Caki2 (cell line): ENCODE measurements around the gene MYCL. TPM values are rescaled to one million over a fixed set of nuclear protein-coding genes. Genes with fewer than 3 reads are reported as not detected.
"Not testable (repeated sequence)": the region's sequence is repeated elsewhere in the genome, so short reads cannot be mapped to it uniquely, and the experiment has no call there.

Source experiments
- DNase-seq: peaks from one replicate; pipeline ENCODE4 v3.0.0-alpha.2; 2015; ENCODE audit warnings: low read depth
- in situ Hi-C: cut with HindIII; loops from 2 replicates; pipeline ENCODE4 v1.10.0; 2016; ENCODE audit warnings: low sequenced_read_pairs, low pct_unique_long_range_greater_than_20kb, mixed read lengths
- total RNA-seq: library from RNA; depleted of rRNA; stranded (reverse); fragments of >200 nt; shearing (Covaris generic); gene quantifications from 2 replicates; pipeline ENCODE4 v1.2.3, GENCODE V29; 2014; ENCODE audit warnings: low replicate concordance

The MYCL gene
- total RNA-seq, 1 experiment from 2014 or later = 1.0 TPM

DNA sequence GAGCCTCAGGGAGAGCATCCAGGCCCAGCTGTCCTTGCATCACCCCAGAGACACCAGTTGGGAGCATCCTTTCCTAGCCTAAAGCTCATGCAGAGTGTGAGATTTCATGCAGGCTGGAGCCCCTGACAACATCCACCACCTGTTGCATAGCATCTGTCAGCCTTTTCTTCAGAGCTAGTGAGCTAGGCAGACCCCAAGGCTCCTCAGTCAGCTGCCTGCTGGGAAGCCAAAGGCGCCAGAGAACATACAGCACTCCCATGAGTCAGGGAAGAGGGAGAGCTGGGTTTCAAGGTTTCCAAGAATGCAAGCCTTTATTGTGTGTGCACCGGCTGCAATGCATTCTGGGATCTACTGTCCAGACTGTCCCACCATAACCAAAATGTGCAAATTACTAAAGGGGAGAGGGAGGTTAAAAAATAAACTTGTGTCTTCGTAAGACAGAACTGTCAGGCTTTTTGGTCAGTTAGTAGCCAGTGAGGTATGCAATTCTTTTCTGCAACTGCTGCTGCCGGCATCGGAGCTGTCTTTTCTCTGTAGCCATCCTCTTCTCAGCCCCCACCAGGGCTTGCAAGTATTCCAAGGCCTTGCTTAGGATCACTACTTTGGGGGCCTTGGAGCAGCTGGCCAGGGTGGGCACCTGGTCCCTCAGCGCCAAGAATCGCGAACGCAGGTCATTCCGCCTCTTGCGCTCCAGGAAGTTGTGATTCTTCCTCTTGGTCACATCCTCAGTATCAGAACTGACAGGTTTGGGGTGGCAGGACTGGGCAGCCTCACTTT, 4.6 kb downstream of the MYCL start:
- in situ Hi-C loops = no loop called here
- no peak for DNase-seq

- in situ Hi-C loops = no loop called here
Measured at GRCh38 chr1:39895731-39896480, 5.8 kb downstream of the MYCL start.

DNA sequence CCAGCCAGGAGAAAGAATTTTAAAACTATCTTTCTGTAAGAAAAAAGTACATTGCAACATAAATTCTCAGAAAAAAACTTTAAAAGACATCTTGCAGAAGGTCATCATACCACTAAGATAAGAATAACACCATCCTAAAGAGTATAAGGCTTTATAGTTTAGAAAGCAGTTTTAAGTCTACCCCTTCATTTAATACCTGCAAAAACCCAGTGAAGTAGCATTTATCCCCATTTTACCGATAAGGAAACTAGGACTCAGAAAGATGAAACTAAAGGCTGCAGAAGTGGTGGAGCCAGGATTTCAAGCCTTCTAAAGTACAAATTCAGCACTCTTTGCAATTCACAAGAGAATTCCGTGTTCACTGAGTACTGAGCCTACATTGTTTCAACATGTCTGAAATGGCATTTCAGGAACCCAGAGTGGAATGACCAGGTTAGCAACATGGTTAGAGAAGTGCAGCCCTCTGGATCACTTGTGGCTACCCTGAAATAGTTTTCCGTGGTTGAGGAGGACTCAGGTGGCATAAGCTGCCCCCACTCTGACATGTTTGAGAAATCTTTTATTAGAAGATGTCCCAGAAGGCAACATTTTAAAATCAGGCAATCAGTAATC, 6.7 kb downstream of the MYCL start:
- no peak for DNase-seq
- in situ Hi-C loops = no loop called here

More at GRCh38 chr1:39895731-39896480, 5.8 kb downstream of the MYCL start:
- DNase-seq = no peak

DNA sequence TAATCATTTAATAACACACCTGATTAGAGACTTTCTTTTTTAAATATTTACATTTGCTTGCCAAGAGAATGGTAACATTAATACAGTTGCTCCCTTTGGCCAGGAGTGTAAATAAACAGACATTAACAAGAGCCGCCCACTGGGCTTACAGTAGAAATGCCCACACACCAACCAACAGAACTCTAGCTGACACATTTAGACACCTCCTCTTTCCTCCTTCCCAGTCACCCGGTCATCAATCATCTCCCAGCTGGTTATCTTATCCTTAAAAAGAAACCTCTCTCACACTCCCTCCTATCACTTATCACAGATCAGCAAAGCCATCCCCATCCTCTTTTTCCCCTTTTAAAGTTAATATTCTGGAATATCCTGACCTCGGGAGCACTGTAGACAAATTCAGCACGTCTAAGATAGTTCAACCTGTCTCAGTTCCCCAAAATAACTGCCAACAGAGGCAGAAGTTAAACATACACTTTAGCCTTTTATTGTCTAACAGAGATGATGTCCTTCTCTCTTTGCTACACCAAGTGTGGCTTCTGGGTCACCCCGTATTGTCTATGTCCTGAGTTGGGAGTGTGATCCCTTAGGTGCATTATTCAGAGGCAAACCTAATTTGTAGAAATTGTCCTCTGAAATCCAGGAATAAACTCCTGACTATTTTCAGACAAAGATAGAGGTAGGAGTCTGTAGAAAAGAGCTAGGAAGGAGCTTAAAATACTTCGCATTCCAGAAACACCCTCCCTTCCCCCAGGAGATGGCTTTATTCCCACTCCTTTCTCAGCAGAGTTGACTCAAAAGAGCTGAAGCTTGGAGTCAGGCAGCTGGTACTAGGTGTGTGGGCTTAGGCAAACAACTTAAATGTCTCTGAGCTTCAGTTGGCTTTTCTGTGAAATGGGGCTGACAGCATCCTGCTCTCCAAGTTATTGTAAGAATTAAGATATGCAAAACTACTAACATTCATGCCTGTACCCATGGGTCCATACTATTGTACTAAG, 8.8 kb downstream of the MYCL start:
- DNase-seq = peak; percentile 85
- in situ Hi-C loops = no loop called here

- DNase-seq = no peak
- in situ Hi-C loops = no loop called here
Measured at GRCh38 chr1:39890880-39891279, 10.8 kb downstream of the MYCL start.

DNA sequence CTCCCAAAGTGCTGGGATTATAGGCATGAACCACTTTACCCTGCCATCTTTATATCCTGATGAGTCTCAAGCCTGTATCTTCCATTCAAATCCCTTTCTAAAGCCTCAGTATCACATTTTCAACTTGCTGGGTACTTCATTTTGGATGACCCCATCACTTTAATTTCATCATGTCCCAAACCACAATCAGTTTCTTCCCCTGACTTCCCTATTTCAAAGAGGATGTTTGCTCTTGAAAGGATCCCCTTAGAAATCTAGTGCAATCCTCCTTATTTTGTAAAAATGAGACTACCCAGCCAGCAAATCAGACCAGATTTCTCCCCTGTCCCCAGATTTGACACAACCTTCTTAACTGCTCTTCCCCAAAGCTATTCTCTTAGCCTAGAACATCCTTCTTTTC, 11.4 kb downstream of the MYCL start:
- in situ Hi-C loops = no loop called here
- no peak for DNase-seq

- in situ Hi-C loops = no loop called here
- peak; percentile 25 for DNase-seq
Measured at GRCh38 chr1:39886757-39887231, 14.9 kb downstream of the MYCL start.

DNA sequence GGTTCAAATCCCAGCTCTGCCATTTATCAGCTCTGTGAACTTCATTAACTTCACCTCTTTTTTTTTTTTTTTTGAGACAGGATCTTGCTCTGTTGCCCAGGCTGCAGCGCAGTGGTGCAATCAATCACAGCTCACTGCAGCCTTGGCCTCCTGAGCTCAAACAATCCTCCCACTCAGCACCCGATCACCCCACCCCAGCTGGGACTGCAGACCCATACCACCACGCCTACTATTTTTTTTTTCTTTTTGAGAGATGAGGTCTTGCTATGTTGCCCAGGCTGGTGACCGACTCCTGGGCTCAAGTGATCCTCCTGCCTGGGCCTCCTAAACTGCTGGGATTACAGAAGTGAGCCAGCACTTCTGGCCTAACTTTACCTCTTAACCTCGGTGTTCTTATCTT, 16.2 kb downstream of the MYCL start:
- in situ Hi-C loops = no loop called here
- no peak for DNase-seq

DNA sequence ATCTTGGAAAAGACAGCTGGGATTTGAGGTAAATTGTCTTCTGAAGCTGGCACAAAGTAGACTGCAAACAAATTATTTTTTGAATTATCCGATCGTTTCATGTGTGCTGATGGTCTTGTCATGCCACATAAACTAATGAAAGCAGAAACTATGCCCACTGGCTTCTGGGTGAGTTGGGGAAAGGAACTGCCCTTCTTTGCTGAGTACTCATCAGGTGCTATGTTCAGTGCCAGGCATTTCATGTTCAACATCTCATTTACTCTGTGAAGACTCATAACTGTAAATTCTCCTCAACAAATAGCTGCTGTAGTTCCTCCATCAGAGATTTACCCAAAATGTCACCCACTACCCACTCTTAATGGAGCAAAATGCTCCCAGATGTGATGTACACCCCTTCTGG, 19.6 kb downstream of the MYCL start:
- in situ Hi-C loops = no loop called here
- DNase-seq = no peak

GRCh38 chr1:39877980-39878956, 23.4 kb downstream of the MYCL start:
- in situ Hi-C loops = no loop called here
- DNase-seq = no peak

DNA sequence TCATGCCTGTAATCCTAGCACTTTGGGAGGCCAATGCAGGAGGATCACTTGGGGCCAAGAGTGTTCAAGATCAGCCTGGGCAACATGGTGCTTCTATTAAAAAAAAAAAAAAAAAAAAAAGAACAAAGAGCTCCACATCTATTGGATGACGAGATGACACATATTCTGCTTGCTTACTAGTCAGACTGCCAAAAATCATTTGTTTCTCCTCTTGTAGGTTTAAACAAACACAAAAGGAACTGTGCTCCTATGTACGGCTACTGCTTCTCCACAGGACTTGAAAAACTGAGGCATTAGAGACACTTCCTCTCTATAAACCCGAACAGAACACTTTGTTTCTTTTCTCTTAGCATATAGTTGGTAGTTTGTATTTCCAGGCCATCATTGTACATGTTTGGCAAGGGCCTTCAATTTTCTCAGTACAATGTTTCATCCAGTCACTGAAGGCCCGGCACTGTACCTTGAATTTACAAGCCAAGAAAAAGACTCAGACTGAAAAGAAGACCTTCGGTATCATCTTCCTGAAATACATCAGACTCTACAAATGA, 24.4 kb downstream of the MYCL start:
- no peak for DNase-seq
- in situ Hi-C loops = no loop called here

GRCh38 chr1:39876144-39876543, 25.6 kb downstream of the MYCL start:
- no peak for DNase-seq
- in situ Hi-C loops = no loop called here

DNA sequence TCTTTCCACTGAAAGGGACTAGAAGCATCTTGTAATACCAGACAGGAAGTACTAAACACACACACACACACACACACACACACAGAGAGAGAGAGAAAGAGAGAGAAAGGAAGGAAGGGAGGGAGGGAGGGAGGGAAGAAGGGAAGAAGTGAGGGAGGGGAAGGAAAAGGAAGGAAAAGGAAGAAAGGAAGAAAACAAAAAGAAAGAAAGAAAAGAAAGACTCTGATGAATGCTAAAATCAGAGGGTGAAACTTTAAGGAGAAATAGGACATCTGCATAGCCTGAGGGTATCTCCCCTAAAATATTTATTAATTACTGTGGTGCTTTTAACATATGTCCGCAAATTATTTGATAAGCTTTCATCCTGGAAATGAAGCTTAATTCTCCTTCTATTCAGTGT, 29.0 kb downstream of the MYCL start:
- DNase-seq = no peak
- in situ Hi-C loops = no loop called here

GRCh38 chr1:39871796-39872195, 29.9 kb downstream of the MYCL start:
- in situ Hi-C loops = no loop called here
- no peak for DNase-seq

- in situ Hi-C loops, DNase-seq: not testable (repeated sequence)
Measured at GRCh38 chr1:39871043-39871442, 30.7 kb downstream of the MYCL start.

GRCh38 chr1:39869538-39870112, 32.1 kb downstream of the MYCL start:
- in situ Hi-C loops, DNase-seq: not testable (repeated sequence)
